Fibroblast of upper back skin (primary cell): Measurements from ENCODE around the gene CNTF.

Experiments used
- DNase-seq: peaks from one replicate; pipeline ENCODE4 v3.0.0-alpha.2; 2013

The CNTF gene

DNA sequence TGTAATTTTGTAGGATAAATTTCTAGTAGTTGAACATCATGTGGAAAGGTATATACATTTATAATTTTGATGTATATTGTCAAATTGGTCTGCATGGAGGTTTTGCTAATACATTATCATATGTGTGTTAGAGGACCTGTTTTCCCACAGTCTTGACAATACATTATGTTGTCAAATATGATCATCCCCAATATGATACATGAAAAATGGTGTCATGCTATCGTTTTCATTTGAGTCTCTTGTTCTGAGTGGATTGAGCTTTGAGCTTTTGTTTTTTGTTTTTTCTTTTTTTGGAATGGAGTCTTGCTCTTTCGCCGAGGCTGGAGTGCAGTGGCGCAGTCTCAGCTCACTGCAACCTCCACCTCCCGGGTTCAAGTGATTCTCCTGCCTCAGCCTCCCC, 14.1 kb upstream of the CNTF start:
- no peak for DNase-seq

DNA sequence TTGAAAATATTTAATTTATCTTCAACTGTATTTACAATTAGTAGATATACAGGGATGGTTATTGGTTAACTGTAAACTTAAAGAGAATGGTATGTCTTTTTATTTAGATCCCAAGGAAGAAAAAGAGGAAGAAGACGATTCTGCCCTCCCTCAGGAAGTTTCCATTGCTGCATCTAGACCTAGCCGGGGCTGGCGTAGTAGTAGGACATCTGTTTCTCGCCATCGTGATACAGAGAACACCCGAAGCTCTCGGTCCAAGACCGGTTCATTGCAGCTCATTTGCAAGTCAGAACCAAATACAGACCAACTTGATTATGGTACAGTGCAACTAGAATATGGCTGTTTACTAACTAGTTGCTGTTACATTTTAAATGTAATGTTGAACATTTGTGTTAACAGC, 12.7 kb upstream of the CNTF start:
- no peak for DNase-seq

DNA sequence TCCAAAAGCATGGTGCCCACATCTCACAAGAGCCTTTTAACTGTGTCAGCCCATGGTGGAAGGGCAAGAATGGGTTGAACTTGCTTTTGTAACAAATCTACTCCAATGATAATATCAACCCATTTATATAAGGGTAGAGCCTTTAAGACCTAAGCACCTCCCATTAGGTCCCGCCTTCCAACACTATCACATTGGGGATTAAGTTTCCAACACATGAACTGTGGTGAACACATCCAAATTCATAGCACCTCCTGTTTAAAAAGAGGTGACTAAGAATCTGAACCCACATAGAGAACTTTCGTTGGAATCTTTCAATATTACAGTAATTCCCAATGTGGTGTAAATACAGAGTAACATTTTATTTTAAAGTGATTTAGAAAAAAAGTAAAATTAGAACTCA, 9.2 kb upstream of the CNTF start:
- no peak for DNase-seq

DNA sequence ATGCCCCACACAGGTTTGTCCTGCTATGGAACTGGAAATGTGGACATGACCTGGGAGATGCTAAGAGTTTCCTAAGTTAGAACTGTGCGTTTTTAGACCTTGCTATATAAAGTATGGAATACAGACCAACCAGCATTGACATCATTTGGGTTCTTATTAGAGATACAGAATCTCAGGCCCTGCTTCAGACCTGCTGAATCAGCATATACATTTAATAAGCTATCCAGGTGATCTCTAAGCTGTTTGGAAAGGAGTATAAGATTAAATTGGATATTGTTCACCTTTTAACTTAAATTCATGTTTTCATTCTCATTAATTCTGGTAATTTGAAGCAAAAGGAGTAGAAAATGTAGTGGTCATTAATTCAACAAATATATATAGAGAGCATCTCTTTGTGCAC, 6.9 kb upstream of the CNTF start:
- DNase-seq: no peak

DNA sequence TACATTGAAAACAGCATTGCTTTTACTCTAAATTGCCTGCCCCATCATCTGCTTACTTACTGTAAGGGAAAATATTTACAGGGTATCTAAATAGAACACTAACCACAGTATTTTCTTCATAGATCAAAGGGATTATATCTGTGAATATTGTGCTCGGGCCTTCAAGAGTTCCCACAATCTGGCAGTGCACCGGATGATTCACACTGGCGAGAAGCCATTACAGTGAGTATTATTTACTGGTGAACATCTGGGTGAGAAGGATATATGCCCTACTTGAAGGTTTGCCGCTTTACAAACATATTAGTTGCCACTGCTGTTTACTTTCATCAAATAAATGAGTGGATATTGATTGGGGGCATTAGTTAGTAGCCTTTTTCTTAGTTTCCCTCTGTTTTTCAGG, 5.9 kb upstream of the CNTF start:
- DNase-seq: peak; percentile 83

DNA sequence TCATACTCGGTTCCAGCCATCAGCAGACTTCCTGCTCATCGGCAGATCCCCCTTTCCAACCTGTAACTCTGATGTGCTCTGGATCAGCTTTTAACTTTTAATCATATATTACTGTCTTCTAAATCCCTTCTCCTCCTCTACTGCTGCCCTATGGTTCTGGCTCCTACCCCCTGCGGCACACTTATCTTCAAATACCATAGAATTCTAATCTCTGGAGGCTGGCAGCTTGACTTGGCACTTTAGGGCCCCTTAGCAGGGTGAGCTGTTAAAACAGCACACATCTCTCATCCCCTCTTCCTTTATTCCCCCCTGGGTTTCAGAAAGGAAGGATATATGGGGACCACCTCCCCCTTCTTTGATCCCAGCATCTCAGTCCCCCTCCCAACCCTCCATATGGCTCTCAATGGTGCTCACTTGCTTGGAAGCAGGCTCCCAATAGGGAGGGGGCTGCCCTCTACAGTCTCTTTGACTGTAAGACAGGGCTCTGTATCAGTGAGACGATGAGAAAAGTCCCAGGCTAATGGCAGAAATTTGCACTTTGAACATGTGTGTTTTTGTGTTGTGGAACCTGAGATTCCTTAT, 4.4 kb upstream of the CNTF start:
- DNase-seq: no peak

DNA sequence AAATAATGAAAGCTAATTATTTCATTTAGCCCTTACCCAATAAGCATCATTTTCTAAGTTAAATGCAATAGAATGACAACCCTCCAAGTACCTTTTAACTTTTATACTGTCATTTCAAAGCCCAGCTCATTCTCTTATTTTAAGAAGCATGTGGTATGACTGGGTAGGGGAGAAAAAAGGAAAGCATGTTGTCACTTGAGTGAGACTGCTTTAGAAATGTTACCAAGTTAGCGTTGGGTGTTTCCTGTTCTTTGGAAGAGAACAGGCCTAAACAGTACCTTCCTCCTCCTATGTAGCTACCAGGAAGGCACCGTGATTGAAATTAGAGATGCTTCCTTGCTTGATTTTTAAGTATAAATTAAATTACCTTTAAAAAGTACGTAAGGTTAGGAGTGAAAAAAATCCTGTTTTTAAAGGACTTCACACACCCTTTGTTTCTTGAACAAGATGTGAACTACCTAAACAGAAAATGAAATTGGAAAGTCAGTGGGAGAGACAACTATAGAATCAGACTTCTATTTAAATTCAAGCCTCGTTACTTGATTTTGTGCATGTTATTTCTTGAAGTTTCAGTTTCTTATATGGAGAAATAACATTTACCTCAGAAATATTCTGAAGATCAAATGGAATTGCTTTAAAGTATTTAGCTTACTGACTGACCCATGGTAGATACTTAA, 741 bp upstream of the CNTF start:
- DNase-seq: no peak

DNA sequence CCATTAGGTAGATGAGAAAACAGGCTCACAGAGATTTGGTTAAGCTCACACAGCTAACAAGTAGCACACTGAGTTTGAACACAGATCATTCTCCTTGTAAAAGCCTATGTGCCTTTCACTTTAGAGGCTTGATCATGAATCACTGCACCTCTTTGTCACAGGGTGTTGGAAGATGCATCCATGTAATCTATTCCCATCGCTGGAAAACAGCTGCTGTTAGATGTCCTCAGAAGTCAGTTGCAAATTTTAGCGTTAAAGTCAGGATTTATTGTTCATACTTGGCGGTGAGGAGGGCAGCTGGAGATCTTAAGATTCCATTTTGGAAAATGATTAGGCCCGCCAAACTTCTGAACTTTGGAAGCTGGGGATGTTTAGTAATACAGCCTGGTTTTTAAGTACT, 2.6 kb downstream of the CNTF start:
- no peak for DNase-seq

DNA sequence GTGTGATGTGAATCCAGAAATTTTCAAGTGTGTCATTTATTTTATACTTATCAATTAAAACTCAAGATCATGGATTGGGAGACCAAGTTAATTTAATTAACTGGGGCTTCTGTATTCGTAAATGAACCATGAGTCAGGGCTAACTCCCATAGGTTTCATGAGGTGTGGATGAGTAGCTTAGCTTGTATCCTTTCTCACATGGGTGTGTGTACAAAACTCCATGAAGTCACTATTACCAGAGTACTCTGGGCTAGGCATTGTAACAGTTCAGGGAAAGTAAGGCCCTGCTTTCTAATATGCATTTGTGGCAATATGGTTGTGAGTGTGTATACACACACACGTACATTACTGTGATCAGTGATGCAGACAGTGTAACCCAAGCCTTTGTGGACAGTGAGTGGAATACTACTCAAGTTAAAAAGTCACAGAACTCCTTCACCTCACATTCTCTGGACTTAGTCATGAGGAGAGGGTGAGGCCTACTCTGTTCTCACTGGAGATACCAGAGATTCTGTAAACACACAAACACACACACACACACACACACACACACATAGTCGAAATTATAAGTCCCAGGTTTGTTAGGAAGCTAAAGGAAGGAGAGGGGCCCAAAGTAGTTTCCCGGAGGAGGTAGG, 3.5 kb downstream of the CNTF start:
- DNase-seq: peak; percentile 7

DNA sequence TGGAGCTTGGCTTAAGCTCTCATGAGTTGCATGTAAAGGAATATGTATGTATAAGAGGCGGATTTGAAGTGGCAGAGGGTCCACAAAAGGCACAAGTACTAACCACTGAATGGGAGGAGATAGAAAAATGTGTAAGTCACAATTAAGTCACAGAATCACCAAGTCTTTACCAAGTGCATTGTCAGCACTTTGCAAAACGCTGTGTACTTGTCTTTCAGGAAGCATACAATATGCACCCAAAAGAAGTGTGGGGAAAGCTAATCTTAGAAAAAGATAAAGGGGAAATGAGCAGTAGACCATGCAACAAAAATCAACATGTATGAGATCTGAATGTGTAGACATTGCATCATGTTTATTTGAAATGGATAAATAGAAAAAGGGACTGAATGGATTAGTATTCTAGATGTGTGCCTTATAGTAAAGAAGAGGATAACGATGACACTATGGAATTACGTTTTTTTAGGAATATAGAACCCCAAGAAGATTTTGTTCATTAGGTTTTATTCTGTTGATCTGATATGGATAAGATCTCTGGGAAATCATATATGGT, 4.5 kb downstream of the CNTF start:
- DNase-seq: no peak

DNA sequence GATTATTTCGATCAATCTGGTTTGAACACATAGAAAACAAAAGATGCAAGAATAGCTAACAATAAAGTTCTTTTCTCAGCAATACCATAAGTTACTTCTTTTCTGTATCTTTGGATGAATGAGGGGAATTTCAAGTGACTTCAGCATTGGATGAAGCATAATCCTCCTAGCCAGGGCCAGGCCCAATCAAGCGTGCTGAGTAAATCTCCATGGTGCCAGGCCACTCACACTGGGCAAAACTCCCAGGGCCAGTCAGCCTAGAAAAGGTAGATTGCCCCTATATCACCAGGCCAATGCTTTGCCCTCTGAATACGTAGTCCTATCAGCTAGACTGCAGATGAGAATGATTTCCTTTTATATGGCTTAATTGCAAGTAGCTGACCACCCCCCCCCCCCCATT, 6.0 kb downstream of the CNTF start:
- DNase-seq: peak; percentile 4

DNA sequence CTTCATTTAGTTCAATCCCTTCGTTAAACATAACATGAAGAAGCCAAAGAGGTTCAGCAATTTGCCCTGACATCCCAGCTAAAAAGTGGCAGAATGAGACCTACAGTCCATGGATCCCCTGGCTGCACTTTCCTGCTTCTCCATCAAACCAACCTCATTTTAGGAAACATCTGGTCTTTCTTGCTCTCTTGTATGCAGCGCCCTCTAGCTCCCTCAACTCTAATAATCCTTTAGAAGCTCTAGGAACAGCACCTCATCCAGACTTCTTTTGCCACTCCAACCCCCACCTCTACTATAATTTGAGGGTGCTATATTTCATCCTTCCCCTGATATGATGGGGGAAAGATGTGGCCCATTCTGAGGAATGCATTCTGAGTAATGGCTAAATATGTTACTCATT, 7.4 kb downstream of the CNTF start:
- DNase-seq: peak; percentile 54

DNA sequence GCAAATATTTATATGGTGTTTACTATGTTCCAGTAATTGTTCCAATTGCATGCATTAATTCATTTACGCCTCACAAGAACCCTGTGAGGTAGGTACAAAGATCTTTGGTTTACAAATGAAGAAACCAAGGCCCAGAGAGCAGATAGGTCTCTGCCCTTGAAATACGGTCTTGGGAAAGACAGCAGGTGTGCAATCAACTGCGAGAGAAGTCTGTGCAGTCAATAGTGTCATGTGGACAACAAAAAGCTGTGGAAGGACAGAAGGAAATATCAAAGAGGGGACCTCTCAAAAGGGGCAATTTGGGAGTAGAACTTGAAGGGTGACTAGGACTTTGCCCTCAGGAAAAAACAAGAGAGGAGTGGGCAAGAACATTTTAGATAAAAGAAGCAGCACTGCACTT, 8.9 kb downstream of the CNTF start:
- DNase-seq: no peak

DNA sequence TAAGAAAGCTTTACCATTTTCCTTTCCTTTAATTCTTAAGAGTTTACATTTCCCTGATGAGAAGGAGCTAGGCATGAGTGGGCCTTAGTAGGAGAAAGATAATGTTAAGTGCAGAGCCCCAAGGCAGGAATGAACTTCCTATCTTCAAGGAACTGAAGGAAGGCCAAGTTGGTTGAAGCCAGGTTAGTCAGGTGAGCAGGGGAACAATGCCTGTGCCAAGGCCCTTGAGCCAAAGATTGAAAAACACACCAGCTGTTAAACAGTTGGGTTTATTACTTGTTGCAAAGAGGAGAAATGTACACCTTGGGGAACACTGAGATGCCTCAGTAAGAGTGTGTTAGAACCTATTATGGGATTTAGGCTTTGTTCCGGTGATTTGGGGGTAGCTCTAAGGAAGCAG, 10.0 kb downstream of the CNTF start:
- no peak for DNase-seq

DNA sequence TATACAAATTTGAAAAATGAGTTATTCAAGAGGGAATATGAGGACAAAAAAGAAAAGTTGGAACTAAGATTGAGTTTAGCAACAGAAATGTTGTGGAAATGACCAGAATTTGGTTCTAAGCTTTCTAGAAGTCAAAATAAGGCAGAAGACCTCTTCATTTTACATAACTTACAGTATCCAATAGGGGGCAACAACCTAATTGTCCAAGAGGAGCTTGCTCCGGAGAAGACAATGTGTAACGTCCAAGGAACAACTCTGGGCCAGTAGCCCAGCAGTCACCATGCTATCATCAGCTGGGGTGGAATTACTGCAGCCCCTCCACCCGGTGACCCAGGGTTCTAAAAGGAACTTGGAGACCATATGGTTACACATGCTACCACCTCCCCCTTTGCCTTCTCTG, 14.1 kb downstream of the CNTF start:
- no peak for DNase-seq

DNA sequence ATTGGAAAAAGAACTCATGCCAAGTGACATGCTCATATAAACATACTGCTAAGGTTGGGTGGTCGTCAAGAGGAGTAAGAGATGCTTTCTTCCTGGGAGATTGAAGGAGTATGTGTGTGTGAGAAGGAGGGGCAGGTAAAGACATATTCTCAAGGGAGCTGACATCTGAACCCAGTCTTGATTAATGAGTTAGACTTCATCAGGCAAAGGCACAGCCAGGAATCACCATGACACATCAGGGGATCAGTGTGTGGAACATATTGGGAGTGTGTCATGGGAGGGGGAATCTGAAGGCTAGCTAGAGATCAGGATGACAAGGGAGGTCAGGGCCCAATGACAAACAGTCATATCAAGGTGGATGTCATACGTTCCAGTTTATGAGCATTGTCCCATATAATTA, 14.9 kb downstream of the CNTF start:
- no peak for DNase-seq

DNA sequence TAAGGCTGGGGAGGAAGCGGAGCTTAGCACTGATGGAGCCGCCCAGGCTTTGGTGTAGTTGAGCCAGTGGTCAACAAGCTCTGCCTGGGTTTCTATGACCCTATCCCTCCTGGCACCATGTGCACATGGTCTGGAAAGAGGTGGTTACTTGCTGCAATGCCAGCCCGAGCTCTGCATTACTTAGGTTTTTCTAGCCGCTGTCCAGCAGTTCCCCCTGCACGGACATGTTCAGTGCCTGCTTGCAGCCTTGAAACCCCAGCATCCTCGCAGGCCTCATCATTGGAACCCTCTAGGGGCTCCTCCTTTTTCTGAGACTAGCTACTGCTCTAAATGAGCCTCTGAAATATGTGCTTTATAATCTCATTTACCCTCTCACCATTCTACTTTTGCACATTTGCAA, 16.6 kb downstream of the CNTF start:
- DNase-seq: no peak

DNA sequence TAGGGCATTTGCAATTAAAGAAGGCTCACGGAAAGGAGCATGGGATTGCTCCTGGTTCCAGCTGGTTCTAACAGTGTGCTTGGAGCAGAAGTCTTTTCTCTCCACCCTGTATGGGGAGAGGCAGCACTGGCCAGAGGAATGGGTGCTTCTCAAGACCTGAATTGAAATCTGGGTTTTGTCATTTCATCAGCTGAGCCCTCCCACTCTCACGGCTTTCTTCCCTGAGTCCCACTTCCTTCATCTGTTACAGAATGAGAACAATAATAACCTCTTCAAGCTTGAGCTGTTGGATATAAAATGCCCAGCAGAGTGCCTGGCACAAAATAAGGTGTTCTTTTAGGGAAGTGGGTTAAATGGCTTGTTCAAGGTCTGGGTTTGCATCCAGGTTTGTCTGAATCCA, 17.2 kb downstream of the CNTF start:
- no peak for DNase-seq

DNA sequence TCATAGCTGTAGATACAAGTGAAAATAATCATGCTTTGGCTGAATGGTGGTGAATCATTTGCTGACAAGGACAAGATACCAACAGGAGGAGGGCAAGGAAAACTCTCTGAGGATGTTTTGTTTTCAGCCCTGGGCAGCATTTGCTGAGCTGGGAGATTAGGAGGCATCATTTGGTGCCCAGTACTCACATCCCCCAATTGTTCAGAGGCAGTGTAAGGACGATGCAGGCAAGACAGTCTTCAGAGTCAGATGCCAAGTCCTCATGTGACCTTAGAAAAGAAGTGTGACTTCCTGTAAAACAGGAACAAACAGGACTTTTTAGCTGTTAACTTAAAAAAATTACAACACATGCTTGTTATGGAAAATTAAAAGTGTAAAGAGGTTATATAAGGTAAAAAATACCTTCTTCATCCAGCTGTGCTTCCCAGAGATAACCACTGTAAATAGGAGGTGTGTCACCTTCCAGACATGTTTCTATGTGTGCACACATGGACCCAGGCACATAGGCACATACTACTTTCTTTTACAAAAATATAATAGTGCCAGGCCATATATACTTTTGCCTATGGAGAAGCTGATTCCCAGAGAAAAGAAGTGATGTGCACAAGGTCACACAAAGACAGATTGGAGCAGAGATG, 18.0 kb downstream of the CNTF start:
- DNase-seq: no peak

DNA sequence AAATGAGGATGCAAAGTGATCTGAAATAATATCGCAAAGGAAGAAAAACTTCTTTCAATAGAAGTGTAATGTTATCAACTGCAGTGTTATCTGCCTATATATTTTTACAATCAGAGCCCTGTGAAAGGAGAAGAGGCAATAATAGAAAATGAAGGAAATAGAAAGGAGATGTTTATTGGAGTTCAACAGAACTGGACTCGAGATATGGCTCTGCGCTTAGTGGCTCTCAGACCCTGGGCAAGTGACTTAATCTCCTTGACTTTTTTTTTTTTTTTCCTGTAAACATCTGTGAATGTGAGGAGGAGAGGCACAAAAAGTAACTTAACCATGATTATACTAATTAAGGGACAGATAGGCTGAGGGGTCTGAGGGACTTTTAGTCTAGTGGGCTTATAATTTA, 18.9 kb downstream of the CNTF start:
- no peak for DNase-seq

DNA sequence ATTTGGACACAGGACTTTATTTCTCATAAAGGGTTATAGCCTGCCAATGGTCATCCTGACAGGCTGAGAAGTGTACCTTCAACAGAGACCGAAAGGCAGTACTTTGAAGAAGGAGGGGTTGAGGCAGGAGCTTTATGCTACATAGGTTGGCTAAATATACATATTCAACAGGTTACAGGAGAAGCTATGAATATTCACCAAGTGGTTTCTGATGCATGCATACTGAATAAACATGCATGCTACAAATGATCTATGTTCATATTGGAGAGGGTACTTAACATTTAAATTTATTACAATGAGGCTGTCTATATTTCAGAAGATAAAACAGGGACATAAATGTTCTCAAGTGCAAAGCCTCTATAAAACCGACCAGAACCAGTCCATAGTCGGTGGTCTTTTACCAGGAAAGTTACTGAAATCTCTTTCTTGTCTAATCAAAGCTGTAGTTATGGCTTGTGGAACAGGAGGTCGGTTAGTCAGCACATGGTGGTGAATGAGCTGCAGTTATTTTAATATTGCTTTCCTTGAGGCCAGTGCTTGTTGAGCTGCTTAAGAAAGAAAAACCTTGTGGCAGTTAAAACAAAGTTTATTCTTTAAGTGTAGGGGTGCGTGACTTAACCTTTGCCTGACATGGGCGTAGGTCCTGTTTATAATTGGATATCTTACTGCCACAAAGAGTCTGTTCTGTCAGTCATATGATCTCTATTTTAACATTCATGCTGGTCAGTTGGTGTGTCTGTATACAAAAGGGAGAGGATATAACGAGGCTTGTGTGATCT, 19.5 kb downstream of the CNTF start:
- DNase-seq: no peak

DNA sequence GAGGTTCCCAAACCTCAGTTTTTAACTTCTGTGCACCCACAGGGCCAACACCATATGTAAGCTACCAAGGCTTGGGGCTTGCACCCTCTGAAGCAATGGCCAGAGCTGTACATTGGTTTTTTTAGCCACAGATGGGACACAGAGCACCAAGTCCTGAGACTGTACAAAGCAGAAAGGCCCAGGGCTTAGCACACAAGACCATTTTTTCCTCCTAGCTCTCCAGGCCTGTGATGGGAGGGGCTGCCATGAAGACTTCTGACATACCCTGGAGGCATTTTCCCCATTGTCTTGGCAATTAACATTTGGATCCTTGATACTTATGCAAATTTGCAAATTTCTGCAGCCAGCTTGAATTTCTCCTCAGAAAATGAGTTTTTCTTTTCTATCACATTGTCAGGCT, 23.4 kb downstream of the CNTF start:
- DNase-seq: no peak

DNA sequence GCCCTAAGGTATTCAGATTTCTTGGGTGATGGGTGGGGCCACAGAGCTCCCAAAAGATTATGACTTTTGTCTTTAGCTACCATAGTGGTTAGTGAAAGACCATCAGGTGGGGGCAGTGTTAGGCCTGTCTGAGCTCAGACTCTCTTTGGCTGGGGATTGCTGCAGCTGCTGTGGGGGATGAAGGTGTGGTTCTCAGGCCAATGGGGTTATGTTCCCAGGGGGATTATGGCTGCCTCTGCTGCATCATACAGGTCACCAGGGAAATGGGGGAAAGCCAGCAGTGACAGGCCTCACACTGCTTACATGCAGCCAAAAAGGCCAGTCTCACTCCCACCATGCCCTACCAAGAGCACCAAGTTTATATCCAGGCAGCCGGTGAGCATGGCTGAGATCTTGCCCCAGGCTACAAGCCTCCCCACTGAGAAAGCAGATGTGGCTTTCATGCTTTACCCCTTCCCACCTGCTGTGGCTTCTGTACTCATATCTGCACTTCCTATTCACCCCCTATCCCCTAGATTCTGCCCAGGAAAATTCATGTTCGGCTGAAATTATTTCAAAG, 24.8 kb downstream of the CNTF start:
- DNase-seq: no peak
